K562 (cell line): ENCODE data around the gene IRF3. TPM values are rescaled to one million over a fixed set of nuclear protein-coding genes. Genes with fewer than 3 reads are reported as not detected.

Experiments used
- CHD4 ChIP-seq: fragments of 200-600 bp; sonication (generic); IDR thresholded peaks from 3 replicates; pipeline ENCODE4 v1.6.1; 2012; ENCODE audit warnings: low read depth, mild to moderate bottlenecking, mixed read lengths, low read length, inconsistent platforms; ENCODE audit not compliant: insufficient read depth, insufficient replicate concordance, poor library complexity, severe bottlenecking
- ESRRA ChIP-seq: fragments of 450-650 bp; IDR thresholded peaks from 2 replicates; pipeline ENCODE4 v1.6.1; 2014; ENCODE audit warnings: low read depth, mild to moderate bottlenecking, moderate library complexity, borderline replicate concordance
- HDAC1 ChIP-seq, 2 experiments: fragments of 450-650 bp; IDR thresholded peaks; 2 replicates each; pipeline ENCODE4 v1.6.1; 2016 to 2017; ENCODE audit warnings: inconsistent platforms in 1 of 2, mild to moderate bottlenecking in 1 of 2, moderate library complexity in 1 of 2
- ZC3H11A ChIP-seq: IDR thresholded peaks from 2 replicates; pipeline ENCODE4 v1.6.1; 2012; ENCODE audit warnings: low read depth, low read length, improper control_type of control experiment
- ZNF124 ChIP-seq: sonication (generic); formaldehyde crosslinking; IDR thresholded peaks from 2 replicates; pipeline ENCODE4 v1.8.1; 2022; ENCODE audit warnings: missing genetic modification reagents
- ZNF217 ChIP-seq: sonication (generic); formaldehyde crosslinking; IDR thresholded peaks from 2 replicates; pipeline ENCODE4 v1.8.0; 2022; ENCODE audit warnings: mild to moderate bottlenecking, missing genetic modification reagents
- ZNF76 ChIP-seq: fragments of 250-450 bp; sonication (Bioruptor Pico); IDR thresholded peaks from 2 replicates; pipeline ENCODE4 v1.4.0; 2020; ENCODE audit warnings: mild to moderate bottlenecking, moderate library complexity, borderline replicate concordance
- ZNF778 ChIP-seq: fragments of 450-650 bp; formaldehyde crosslinking; IDR thresholded peaks from 2 replicates; pipeline ENCODE4 v1.4.0; 2020; ENCODE audit warnings: mild to moderate bottlenecking, moderate library complexity
- polyA plus RNA-seq, 8 experiments: library from polyadenylated mRNA; depleted of rRNA in 4 of 8; stranded (reverse) in 5 of 8; unstranded in 3 of 8; fragments of >200 nt; fragmentation: Nextera tagmentation in 2 of 8; fragmentation: Illumina TruSeq in 1 of 8; extraction: Ambion mirVana in 2 of 8; extraction: Trizol in 1 of 8; gene quantifications; 2 replicates each; pipeline versions ENCODE4 v1.2.1 to v1.2.3, GENCODE V29; 2011 to 2014; ENCODE audit warnings: inconsistent platforms in 1 of 8, missing spikeins in 1 of 8
- total RNA-seq, 7 experiments: library from RNA; depleted of rRNA in 6 of 7; stranded (reverse); fragments of >200 nt in 6 of 7; fragmentation: Illumina TruSeq in 2 of 7; extraction: Trizol in 2 of 7; gene quantifications; 2 replicates each; pipeline versions ENCODE4 v1.2.1 to v1.2.3, GENCODE V29; 2011 to 2021; ENCODE audit warnings: low replicate concordance in 1 of 7
- TF ChIP-seq, protein P1 (sequence below): fragments of 200-600 bp; sonication (generic); IDR thresholded peaks from one replicate; pipeline ENCODE4 v1.6.1; 2012; ENCODE audit warnings: mild to moderate bottlenecking, low read depth, low read length, inconsistent platforms

Gene IRF3
- total and polyA plus RNA-seq, 9 of the 15 experiments (the other 6 are each of a cell fraction or from before 2014, with no cell fraction given): 7.5 to 145 (median 65.4) TPM

DNA sequence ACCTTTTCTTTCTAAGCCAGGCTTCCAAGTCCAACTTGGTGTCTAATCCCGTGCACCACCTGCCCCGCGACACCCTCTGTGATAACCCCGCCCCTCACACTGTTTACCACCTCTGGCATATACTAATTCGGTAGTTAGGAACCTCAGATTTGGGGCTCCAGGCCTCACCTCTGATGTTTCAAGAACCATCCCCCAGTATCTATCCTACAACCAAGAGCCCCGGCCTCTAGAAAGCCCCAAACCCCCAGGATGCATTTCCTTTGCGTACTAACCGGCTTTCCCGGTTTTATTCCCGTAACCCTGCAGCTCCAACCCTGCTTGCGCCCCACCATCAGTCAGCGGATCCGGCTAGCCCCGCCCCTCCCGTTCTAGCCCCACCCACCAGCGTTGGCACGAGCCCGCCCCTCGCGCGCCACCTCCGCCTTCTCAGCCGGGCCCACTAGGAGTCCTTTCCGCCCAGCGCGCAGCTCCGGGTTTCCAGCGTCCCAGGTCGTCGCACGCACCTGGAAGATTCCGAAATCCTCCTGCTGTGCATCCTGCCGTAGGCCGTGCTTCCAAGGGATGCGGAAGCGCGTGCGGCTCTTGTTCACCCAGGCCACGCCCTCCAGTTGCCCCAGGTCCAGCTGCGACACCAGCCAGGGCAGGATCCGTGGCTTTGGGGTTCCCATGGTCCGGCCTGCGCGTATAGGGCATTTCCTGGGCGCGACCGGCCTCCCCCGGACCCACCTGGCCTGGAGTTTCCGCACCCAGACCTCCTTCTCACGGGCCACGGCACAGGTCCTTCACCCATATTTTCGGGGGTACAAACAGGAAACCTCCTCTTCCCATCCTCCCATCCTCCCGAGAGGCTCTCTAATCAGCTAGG is 1.3 kb downstream of the IRF3 start (continued):
- TF ChIP-seq, protein P1, sequence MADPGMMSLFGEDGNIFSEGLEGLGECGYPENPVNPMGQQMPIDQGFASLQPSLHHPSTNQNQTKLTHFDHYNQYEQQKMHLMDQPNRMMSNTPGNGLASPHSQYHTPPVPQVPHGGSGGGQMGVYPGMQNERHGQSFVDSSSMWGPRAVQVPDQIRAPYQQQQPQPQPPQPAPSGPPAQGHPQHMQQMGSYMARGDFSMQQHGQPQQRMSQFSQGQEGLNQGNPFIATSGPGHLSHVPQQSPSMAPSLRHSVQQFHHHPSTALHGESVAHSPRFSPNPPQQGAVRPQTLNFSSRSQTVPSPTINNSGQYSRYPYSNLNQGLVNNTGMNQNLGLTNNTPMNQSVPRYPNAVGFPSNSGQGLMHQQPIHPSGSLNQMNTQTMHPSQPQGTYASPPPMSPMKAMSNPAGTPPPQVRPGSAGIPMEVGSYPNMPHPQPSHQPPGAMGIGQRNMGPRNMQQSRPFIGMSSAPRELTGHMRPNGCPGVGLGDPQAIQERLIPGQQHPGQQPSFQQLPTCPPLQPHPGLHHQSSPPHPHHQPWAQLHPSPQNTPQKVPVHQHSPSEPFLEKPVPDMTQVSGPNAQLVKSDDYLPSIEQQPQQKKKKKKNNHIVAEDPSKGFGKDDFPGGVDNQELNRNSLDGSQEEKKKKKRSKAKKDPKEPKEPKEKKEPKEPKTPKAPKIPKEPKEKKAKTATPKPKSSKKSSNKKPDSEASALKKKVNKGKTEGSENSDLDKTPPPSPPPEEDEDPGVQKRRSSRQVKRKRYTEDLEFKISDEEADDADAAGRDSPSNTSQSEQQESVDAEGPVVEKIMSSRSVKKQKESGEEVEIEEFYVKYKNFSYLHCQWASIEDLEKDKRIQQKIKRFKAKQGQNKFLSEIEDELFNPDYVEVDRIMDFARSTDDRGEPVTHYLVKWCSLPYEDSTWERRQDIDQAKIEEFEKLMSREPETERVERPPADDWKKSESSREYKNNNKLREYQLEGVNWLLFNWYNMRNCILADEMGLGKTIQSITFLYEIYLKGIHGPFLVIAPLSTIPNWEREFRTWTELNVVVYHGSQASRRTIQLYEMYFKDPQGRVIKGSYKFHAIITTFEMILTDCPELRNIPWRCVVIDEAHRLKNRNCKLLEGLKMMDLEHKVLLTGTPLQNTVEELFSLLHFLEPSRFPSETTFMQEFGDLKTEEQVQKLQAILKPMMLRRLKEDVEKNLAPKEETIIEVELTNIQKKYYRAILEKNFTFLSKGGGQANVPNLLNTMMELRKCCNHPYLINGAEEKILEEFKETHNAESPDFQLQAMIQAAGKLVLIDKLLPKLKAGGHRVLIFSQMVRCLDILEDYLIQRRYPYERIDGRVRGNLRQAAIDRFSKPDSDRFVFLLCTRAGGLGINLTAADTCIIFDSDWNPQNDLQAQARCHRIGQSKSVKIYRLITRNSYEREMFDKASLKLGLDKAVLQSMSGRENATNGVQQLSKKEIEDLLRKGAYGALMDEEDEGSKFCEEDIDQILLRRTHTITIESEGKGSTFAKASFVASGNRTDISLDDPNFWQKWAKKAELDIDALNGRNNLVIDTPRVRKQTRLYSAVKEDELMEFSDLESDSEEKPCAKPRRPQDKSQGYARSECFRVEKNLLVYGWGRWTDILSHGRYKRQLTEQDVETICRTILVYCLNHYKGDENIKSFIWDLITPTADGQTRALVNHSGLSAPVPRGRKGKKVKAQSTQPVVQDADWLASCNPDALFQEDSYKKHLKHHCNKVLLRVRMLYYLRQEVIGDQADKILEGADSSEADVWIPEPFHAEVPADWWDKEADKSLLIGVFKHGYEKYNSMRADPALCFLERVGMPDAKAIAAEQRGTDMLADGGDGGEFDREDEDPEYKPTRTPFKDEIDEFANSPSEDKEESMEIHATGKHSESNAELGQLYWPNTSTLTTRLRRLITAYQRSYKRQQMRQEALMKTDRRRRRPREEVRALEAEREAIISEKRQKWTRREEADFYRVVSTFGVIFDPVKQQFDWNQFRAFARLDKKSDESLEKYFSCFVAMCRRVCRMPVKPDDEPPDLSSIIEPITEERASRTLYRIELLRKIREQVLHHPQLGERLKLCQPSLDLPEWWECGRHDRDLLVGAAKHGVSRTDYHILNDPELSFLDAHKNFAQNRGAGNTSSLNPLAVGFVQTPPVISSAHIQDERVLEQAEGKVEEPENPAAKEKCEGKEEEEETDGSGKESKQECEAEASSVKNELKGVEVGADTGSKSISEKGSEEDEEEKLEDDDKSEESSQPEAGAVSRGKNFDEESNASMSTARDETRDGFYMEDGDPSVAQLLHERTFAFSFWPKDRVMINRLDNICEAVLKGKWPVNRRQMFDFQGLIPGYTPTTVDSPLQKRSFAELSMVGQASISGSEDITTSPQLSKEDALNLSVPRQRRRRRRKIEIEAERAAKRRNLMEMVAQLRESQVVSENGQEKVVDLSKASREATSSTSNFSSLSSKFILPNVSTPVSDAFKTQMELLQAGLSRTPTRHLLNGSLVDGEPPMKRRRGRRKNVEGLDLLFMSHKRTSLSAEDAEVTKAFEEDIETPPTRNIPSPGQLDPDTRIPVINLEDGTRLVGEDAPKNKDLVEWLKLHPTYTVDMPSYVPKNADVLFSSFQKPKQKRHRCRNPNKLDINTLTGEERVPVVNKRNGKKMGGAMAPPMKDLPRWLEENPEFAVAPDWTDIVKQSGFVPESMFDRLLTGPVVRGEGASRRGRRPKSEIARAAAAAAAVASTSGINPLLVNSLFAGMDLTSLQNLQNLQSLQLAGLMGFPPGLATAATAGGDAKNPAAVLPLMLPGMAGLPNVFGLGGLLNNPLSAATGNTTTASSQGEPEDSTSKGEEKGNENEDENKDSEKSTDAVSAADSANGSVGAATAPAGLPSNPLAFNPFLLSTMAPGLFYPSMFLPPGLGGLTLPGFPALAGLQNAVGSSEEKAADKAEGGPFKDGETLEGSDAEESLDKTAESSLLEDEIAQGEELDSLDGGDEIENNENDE: no peak
- TF ChIP-seq CHD4: no peak
- TF ChIP-seq ZNF778 (CRISPR knock-in tag): no peak
- TF ChIP-seq ZNF217: 0 out of 2 replicates have a peak, but pooled peaks have one; percentile 45
- no peak for TF ChIP-seq ZNF124
- peak in 1 of 2 experiments; percentile 74; a peak in 2 of 4 replicates for TF ChIP-seq HDAC1 (IDR thresholded peaks at IDR 0.05)
- TF ChIP-seq ZNF76 (CRISPR knock-in tag): no peak
- no peak for TF ChIP-seq ZC3H11A
- no peak for TF ChIP-seq ESRRA
